HG02973 (cell line): ENCODE results near the gene CFAP92.

Experiments
- ATAC-seq: cut with Tn5 transposase; IDR thresholded peaks from one replicate; pipeline ENCODE4 v1.9.1; 2021; ENCODE audit warnings: moderate library complexity; ENCODE audit not compliant: unreplicated experiment

Gene CFAP92

DNA sequence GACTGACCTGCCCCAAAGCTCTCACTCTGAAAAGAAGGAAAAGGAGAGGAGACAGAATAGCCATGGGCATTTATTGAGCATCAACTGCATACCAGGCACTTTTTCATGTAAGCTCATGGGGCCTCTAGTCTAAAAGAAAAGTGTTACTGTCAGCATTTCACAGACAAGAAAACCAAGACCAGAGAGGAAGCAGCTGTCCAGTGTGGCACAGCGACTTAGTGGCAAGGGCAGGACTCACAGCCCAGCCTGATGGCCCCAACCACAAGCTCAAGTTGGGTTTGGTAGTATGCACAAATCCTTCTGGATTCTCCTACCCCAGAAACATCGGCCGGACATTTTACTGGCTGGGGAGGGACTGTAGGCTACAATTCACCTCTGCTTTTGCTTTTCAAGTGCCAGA lies 13.0 kb upstream of the CFAP92 start:
- no peak for ATAC-seq

DNA sequence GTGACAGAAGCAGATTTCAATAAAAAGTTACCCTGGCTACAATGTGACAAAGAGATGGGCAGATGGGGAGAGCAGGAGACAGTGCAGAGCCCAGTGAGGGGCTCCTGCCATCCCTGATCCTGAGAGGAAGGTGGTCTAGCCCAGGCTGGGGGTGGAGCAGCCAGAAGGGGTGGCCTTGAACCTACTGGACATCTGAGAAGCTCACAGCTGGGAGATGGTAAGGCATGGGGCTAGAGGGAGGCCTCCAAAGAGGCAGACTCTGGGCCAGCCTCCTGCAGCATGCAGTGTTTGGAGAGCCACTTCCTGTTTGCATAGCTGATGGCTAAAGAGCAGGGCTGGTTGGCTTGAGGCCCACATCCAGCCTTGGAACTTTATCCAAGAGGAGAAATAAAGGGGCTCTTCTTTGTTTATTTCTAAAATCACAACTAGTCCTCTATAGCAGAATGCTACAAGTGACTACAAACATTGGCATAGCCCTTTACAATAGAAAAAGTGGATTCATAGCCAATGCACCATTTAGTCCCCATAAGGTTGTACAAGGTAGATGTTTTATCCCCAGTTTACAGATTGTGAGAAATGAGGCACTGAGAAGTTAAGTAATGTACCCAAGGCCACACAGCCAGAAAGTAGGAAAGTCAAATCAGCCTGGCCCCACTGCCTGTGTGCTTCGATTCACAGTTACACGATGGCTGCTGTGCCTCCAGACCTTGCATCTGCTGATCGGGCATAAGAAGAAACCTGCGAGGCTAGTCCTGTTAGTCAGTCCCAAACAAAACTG lies 11.8 kb upstream of the CFAP92 start:
- no peak for ATAC-seq

- no peak for ATAC-seq
These were observed 10.9 kb upstream of the CFAP92 start for GRCh38 chr3:129004639-129005295.

DNA sequence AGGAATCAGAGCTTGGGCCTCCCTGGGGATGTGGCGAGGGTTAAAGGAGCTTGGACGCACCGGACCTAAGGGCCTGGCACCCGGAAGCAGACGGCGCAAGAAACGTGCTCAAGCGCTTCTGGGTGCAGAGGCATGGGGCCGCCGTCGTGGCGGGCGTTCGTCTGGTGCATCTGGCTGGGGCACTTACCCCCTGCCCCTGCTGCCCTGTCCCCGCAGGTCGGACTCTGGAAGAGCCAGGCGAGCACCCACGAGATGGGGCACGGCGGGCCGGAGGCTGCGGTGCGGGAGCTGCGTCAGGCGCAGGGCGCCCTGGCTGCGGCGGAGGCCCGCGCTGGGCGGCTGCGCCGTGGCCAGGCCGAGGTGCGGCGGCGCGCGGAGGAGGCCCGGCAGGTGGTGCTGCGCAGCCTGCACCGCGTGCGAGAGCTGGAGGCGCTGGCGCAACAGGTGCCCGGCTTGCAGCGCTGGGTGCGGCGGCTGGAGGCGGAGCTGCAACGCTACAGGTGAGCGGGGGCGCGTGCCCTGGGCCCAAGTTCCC lies 9.8 kb upstream of the CFAP92 start:
- no peak for ATAC-seq

DNA sequence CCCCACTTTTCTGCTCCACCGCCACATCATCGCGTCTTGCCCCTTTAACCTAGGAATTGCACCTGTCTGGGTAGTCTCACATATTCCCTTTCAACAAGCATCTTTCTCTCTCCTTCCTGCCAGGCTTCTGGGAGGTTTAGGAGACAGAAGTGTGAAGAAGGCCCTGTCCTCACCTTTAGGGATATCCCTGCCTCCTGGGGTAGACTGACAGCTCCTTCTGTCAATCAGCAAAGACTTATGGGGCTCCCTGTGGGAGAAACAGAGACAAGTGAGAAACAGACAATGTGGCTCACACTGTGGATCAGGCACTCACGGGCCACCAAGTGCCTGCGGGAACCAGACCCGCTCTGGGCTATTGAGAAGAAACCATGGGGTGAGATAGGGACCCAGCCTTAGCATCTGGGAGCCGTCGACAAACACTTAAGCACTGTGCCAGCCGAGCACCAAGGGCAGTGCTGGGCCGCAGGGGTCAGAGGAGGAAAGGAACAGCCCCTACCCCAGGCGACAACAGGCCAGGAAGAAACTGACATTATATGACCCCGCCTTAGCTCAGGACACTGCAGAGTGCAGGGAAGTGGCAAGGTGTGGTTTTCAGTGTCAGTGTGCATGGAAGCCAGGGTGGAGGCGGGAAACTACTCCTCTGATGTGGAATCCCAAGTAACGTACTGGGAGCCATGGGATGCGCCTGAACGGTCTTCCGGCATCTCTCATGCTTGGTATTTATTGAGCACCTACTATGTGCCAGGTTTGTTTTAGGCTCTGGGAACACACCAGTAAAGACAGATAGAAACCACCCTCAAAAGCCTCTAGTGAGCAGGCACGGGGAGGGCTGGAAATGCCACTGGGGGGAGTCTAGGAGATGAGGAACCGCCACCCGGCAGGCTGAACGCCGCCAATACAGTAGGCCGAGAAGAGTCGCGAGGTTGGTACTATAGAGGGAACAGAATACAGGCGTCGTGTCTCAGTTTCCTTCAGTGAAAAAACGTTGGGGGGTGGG lies 9.0 kb upstream of the CFAP92 start:
- ATAC-seq = no peak

DNA sequence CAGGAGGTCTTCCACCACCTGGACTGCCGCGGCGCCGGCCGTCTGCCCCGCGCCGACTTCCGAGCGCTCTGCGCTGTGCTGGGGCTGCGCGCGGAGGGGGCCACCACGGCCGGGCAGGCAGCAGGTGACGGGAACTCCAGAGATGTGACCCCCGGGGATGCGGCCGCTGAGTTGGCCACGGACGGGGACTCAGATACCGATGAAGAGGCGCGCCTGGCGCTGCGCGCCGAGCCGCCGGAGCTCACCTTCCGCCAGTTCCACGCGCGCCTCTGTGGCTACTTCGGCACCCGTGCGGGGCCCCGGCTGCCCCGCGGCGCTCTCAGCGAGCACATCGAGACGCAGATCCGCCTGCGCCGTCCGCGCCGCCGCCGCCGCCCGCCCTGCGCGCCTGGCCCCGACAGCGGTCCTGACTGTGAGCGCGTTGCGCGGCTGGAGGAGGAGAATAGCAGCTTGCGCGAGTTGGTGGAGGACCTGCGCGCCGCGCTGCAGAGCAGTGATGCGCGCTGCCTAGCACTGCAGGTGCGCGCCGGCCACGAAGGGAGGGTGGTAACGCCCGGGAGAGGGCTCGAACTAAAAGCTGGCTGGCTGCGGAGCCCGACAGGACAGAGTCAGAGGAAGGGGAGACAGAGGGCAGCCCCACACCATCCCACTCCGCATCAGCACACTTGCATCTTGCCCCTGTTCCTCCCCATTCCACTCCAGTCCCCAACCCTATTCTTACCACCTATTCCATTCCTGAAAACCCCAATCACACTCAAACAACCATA lies 8.1 kb upstream of the CFAP92 start:
- no peak for ATAC-seq

GRCh38 chr3:129001101-129001805 lies 7.4 kb upstream of the CFAP92 start, which contains the start of gene EFCC1:
TSS of gene EFCC1 (plus strand) at chr3:129001304. CDS start at chr3:129001629, 325 bp downstream.
- no peak for ATAC-seq

- no peak for ATAC-seq
These were observed 6.8 kb upstream of the CFAP92 start for GRCh38 chr3:129000742-129001100.

DNA sequence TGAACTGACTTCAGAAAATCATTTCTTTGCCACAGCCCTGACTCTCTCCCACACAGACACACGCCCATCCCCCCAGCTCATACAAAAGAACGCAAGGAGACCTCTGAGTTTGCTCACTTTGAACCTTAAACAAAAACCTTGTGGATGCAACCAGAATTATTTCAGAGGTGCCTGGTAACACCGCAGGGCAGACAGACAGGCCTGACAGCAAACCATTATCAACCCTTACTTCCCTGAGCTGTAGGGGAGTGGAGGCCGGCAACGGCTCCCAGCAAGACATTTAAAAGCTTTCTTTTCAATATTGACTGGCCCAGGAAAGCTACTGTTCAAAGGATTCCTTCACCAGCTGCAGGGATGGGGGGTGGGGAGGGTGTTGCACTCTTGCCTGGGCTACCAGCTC lies 5.2 kb upstream of the CFAP92 start:
- ATAC-seq = no peak

DNA sequence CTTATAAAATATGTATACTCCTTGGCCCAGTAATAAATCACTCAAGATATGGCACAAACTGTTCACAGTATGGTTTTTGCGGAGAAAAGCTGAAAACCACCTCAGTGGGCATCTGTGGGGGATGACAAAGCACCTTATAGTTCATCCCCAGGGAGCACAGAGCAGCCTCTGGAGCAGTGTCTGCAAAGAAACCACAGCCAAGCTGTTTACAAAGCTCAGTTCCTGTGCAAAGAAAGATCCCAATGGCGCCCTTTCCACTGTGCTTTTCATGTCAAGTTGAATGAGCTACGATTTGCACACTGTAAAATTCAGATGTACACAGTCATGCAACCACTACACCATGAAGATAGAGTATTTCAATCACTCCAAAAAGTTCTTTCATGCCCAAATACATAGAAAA lies 4.7 kb upstream of the CFAP92 start:
- ATAC-seq = no peak

DNA sequence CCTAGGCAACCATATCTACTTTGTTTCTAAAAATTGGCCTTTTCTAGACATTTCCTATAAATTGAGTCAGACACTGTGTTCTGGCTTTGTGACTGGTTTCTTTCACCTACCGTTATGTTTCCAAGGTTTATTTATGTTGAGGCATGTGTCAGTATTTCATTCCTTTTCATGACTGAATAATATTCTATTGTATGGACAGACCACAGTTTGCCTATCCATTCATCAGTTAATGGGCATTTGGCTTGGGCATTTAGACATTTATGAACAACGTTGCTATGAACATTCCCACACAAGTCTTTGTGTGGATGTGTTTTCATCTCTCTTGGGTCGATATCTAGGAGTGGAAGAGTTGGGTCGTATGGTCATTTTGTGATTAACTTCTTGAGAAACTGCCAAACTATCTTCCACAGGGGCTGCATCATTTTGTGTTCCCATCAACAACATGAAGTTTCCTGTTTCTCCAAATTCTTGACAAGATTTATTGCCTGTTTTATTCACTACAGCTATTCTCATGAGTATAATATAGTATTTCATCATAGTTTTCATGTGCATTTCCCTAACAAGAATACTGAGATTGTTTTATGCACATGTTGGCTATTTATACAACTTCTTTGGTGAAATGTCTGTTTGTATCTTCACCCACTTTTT lies 3.7 kb upstream of the CFAP92 start:
- ATAC-seq = no peak

GRCh38 chr3:128996726-128997125 lies 2.9 kb upstream of the CFAP92 start:
- no peak for ATAC-seq

- no peak for ATAC-seq
These were observed 2.3 kb upstream of the CFAP92 start for GRCh38 chr3:128996200-128996599.

DNA sequence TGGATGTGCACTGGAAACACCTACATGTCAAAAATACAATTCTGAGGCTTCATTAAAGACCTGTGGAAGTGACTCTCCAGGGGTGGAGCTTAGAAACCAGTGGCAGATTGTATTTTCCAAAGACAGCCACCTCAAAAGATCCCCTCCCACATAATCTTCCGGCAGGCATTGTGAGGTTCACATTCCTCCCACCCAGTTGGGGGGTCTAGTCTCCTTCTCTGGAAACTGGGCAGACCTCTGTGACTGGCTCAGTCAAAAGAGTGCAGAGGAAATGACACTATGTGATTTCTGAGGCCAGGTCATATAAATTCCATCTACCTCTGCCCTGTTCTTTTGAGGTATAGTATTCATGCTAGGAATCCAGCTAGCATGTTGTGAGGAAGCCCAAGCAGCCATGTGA lies 1.9 kb upstream of the CFAP92 start:
- ATAC-seq = no peak

DNA sequence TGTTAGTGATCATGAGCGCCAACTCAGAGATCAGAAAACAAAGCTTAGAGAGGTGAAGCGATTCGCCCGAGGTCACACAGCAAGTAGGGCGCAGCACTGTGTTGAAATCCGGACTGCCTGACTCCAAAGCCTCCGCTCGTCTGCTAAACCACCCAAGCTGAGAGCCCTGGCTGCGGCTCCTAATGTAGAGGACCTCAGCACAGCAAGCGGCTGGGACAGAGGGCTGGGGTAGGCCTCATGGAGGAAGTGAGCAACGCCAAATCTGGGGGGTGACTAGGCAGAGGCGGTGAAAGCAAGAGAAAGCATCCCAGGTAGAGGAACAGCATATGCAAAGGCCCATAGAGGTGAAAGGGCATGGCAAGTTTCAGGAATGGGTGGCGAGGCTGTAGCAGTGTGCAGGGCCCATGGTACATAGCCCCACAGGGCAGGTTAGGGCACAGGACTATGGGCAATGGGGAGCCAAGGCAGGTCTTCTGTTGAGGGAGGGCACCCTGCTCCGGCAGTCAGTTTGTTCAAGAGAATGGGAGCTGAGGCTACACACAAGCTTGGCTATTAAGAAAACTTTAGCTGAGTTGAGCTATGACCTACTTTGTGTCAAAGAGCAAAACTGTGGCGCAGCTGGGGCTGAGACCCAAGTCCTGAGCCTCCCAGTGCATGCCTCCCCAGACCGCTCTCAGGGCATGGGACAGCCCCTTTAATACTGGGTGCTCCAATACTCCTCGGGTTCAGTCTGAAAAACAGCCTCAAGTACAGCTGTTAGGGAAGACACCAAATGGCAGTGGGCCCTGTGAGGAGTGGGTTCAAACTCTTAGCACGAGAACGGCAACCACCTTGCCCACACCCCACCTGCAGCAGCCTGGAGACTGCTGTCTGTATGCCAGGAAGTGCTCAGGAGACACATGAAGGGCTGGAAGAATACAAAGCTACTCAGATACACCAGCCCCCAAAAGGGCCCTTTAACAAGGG lies 988 bp upstream of the CFAP92 start:
- ATAC-seq = no peak

DNA sequence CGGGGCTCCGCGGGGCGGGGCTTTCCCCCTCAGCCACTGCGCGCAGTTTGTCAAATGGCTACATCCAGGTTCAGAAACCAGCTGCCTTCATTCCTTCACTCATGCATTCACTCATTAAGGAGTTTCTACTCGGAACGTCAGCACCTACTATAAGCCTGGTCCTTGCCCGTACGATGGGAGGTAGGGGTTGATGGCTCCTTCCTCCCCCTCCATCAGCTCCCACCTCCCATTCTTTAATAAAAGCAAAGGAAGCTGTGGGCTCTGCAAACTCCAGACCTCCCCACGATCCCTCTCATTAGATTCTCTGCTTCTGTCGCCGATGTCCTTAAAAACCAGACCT lies 267 bp upstream of the CFAP92 start:
- no peak for ATAC-seq

DNA sequence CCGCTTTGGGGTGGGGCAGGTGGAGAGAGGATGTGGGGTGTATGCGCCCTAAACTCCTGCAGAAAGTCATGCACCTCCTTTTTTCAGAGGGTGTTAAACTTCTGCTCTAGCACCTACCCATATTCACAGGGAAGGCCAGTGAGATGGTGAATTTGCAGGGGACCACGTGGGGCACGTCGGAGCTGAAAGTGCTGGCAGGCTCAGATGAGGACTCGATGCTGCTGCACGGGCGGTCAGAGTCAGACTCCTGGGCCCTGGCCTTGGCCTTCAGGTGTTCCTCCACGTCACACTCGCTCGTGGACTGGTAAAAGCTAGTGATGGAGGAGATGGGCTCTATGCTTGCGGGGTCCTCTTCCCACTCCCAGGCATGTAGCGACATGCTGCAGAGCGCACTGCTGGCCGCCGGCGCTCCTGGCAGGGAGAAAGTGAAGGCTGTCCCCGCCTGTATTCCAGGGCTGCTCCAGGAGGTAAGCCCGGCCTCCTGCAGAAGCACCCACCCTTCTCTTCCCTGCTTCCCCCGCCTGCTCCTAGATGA lies 883 bp downstream of the CFAP92 start:
- no peak for ATAC-seq

DNA sequence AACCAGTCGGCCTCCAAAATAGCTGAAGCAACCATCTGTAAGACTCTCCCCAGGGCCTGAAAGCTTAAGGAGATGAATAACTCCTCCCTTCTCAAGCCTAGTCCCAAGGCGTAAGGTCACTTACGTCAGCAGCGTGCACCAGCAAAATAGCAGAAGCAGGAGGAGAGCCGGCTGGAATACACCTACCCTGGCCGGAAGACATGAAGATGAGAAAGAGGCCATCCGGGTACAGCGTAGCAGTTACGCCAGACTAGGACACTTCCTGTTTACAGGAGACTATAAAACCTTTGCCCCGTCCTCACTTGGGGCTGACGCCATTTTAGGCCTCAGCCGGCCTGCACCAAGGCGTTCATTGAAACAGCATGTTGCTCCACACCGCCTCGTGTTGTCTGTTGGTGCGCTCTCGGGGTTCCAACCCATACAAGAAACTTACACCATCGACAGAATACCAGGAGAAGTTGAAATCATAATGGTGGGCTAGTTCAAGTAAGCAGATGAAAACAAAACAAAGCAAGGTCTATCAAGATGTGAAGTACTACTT lies 2.5 kb downstream of the CFAP92 start:
- no peak for ATAC-seq
